SU-DHL-6 (cell line): Measurements from ENCODE around the gene ST3GAL3.

Source experiments
- H2AFZ ChIP-seq: fragments of 200-600 bp; sonication (generic); 2 replicates; pipeline ENCODE4 v1.6.1; 2014; ENCODE audit warnings: low read depth, mild to moderate bottlenecking, moderate library complexity, mixed read lengths, antibody characterized with exemption, low read length; ENCODE audit not compliant: severe bottlenecking
- H3F3A ChIP-seq: fragments of 200-600 bp; shearing (Covaris generic); 2 replicates; pipeline ENCODE4 v1.6.0; 2016; ENCODE audit warnings: antibody characterized with exemption, mild to moderate bottlenecking; ENCODE audit not compliant: insufficient read depth
- H3K27ac ChIP-seq: fragments of 200-600 bp; sonication (generic); 2 replicates; pipeline ENCODE4 v1.5.1; 2016; ENCODE audit warnings: low read depth, mild to moderate bottlenecking, low read length, moderate library complexity, mixed read lengths
- H3K27me3 ChIP-seq: fragments of 200-600 bp; sonication (generic), shearing (Covaris generic); 2 replicates; pipeline ENCODE4 v1.6.0; 2014; ENCODE audit warnings: mild to moderate bottlenecking, low read length
- H3K36me3 ChIP-seq: fragments of 200-600 bp; sonication (generic); 2 replicates; pipeline ENCODE4 v1.6.1; 2014; ENCODE audit warnings: mild to moderate bottlenecking, low read length, mixed read lengths
- H3K4me2 ChIP-seq: fragments of 300-600, 200-600 bp; shearing (Covaris generic), sonication (generic); 2 replicates; pipeline ENCODE4 v1.6.0; 2014; ENCODE audit warnings: low read length, low read depth, mild to moderate bottlenecking; ENCODE audit not compliant: poor library complexity, severe bottlenecking
- H3K4me3 ChIP-seq: fragments of 200-600 bp; sonication (generic); 2 replicates; pipeline ENCODE4 v1.5.1; 2014; ENCODE audit warnings: antibody characterized with exemption, low read length, mild to moderate bottlenecking, mixed read lengths; ENCODE audit not compliant: insufficient read depth, poor library complexity, severe bottlenecking
- H3K79me2 ChIP-seq: fragments of 200-600 bp; sonication (generic); 2 replicates; pipeline ENCODE4 v1.6.1; 2014; ENCODE audit warnings: mild to moderate bottlenecking, low read length, moderate library complexity; ENCODE audit not compliant: insufficient read depth
- H3K9ac ChIP-seq: fragments of 200-600 bp; sonication (generic); 2 replicates; pipeline ENCODE4 v1.7.0; 2014; ENCODE audit warnings: mild to moderate bottlenecking, low read length
- H3K9me2 ChIP-seq: fragments of 200-600 bp; sonication (generic); replicated peaks from 2 replicates; pipeline ENCODE4 v1.6.1; 2014; ENCODE audit warnings: low read length; ENCODE audit not compliant: insufficient read depth
- H3K9me3 ChIP-seq: fragments of 200-600 bp; sonication (generic); 2 replicates; pipeline ENCODE4 v1.6.1; 2014; ENCODE audit warnings: low read length, mixed read lengths; ENCODE audit not compliant: insufficient read depth
- H4K20me1 ChIP-seq: fragments of 200-600 bp; sonication (generic); 2 replicates; pipeline ENCODE4 v1.6.1; 2014; ENCODE audit warnings: low read depth, mild to moderate bottlenecking, antibody characterized with exemption, low read length, moderate library complexity, mixed read lengths
- EZH2phosphoT487 ChIP-seq: fragments of 200-600 bp; sonication (generic), shearing (Covaris generic); conservative IDR thresholded peaks from 2 replicates; pipeline ENCODE4 v1.6.1; 2018; ENCODE audit warnings: mild to moderate bottlenecking, antibody characterized with exemption, low read length, moderate library complexity, mixed read lengths
- TF ChIP-seq, protein P1 (sequence below): fragments of 200-600 bp; sonication (generic); IDR thresholded peaks from one replicate; pipeline ENCODE4 v1.5.1; 2017; ENCODE audit warnings: antibody characterized with exemption, mild to moderate bottlenecking, low read length, moderate library complexity; ENCODE audit not compliant: insufficient read depth, poor library complexity, severe bottlenecking

ST3GAL3 gene

DNA sequence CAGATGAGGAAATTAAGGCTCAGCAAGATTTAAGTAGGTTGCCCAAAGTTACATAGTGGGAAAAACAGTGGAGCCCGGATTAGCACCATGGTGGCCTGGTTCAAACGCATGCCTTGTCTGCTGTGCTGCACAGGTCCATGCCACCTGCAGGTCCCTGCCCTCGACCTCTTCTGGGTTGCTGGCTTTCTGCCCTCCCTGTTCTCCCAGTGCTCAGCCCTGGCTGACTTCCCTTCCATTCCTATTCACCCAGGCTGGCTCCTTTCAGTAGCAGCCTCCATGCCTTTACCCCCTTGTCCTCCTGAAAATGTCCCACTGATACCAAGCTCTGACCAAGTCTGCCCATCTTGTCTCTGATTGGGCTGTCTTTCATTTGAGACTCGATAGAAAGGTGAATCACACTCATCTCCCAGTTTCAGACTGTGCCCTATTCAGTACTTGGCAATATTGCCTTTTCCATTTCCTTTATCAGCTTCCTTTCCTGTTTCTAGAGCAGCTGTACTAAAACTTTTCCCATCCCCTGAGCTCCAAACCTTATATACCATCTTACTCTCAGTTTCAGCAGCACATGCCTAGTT lies 75.8 kb downstream of the ST3GAL3 start:
- H2AFZ ChIP-seq, result no peak overlapping the region
- no peak overlapping the region for H3K27ac ChIP-seq
- no peaks in the 10 kb centered on the region for H3K9me3 ChIP-seq
- no peak overlapping the region for H3K9ac ChIP-seq
- H3K9me2 ChIP-seq, result no peaks in the 10 kb centered on the region
- H3K79me2 ChIP-seq, result no peaks in the 10 kb centered on the region
- TF ChIP-seq EZH2phosphoT487, result no peak
- TF ChIP-seq, protein P1, sequence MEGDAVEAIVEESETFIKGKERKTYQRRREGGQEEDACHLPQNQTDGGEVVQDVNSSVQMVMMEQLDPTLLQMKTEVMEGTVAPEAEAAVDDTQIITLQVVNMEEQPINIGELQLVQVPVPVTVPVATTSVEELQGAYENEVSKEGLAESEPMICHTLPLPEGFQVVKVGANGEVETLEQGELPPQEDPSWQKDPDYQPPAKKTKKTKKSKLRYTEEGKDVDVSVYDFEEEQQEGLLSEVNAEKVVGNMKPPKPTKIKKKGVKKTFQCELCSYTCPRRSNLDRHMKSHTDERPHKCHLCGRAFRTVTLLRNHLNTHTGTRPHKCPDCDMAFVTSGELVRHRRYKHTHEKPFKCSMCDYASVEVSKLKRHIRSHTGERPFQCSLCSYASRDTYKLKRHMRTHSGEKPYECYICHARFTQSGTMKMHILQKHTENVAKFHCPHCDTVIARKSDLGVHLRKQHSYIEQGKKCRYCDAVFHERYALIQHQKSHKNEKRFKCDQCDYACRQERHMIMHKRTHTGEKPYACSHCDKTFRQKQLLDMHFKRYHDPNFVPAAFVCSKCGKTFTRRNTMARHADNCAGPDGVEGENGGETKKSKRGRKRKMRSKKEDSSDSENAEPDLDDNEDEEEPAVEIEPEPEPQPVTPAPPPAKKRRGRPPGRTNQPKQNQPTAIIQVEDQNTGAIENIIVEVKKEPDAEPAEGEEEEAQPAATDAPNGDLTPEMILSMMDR, result no peak
- H3K36me3 ChIP-seq, result no peaks in the 10 kb centered on the region
- H3K4me2 ChIP-seq, result no peak overlapping the region
- peaks cover 4% of the 10 kb centered on the region; the same call in 1 of the 2 replicates for H3F3A ChIP-seq
- H3K27me3 ChIP-seq, result no peaks in the 10 kb centered on the region
- H4K20me1 ChIP-seq, result no peaks in the 10 kb centered on the region
- H3K4me3 ChIP-seq, result no peak overlapping the region

- no peaks in the 10 kb centered on the region for H3K79me2 ChIP-seq
- TF ChIP-seq EZH2phosphoT487, result no peak
- TF ChIP-seq, protein P1, result no peak
- H3K27me3 ChIP-seq, result no peaks in the 10 kb centered on the region
- no peaks in the 10 kb centered on the region for H4K20me1 ChIP-seq
- H3F3A ChIP-seq, result peaks cover 4% of the 10 kb centered on the region; the same call in 1 of the 2 replicates
- H3K4me3 ChIP-seq, result no peak overlapping the region
- H3K9ac ChIP-seq, result no peak overlapping the region
- no peak overlapping the region for H2AFZ ChIP-seq
- H3K36me3 ChIP-seq, result no peaks in the 10 kb centered on the region
- H3K9me2 ChIP-seq, result no peaks in the 10 kb centered on the region
- H3K27ac ChIP-seq, result no peak overlapping the region
- no peaks in the 10 kb centered on the region for H3K9me3 ChIP-seq
- H3K4me2 ChIP-seq, result no peak overlapping the region
Measured at GRCh38 chr1:43783671-43784205, 76.4 kb downstream of the ST3GAL3 start.

- H3K27me3 ChIP-seq, result no peaks in the 10 kb centered on the region
- no peaks in the 10 kb centered on the region for H3K9me2 ChIP-seq
- H4K20me1 ChIP-seq, result no peaks in the 10 kb centered on the region
- H3K36me3 ChIP-seq, result no peaks in the 10 kb centered on the region
- H3F3A ChIP-seq, result no peaks in the 10 kb centered on the region
- no peak overlapping the region for H3K4me2 ChIP-seq
- H3K4me3 ChIP-seq, result no peak overlapping the region
- no peak overlapping the region for H3K9ac ChIP-seq
- no peaks in the 10 kb centered on the region for H3K79me2 ChIP-seq
- no peaks in the 10 kb centered on the region for H3K9me3 ChIP-seq
- no peak overlapping the region for H2AFZ ChIP-seq
- no peak for TF ChIP-seq EZH2phosphoT487
- TF ChIP-seq, protein P1, result no peak
- no peak overlapping the region for H3K27ac ChIP-seq
Measured at GRCh38 chr1:43786201-43786958, 79.0 kb downstream of the ST3GAL3 start.
